Peyer's patch (tissue), 4 donors: ENCODE measurements around the gene FRMD1.

Experiments used
- CTCF ChIP-seq, 6 experiments: fragments of 450-650 bp in 4 of 6; fragments of 200-600 bp in 2 of 6; sonication (generic) in 1 of 6; IDR thresholded peaks; one replicate each; pipeline ENCODE4 v1.5.1; 2017 to 2019; ENCODE audit warnings: antibody characterized with exemption in 6 of 6, mild to moderate bottlenecking in 3 of 6, moderate library complexity in 1 of 6
- POLR2A ChIP-seq, 2 donors: fragments of 450-650 bp; IDR thresholded peaks; one replicate each; pipeline ENCODE4 v1.5.1; 2017; ENCODE audit warnings: antibody characterized with exemption in 2 of 2, mild to moderate bottlenecking in 2 of 2, moderate library complexity in 2 of 2

- TF ChIP-seq CTCF (IDR thresholded peaks at IDR 0.05) (no peak), POLR2A (IDR thresholded peaks at IDR 0.05) (no peak)
These were observed 41.2 kb downstream of the FRMD1 start for GRCh38 chr6:168037856-168038255.
